Psoas muscle (tissue), 8 donors: Measurements from ENCODE around the gene CCDC183. TPM values are rescaled to one million over a fixed set of nuclear protein-coding genes. Genes with fewer than 3 reads are reported as not detected.
"Not testable (repeated sequence)": the region's sequence is repeated elsewhere in the genome, so short reads cannot be mapped to it uniquely, and the experiment has no call there.

Source experiments
- ATAC-seq, 4 donors: fragments of 200-7000 bp; cut with Tn5 transposase; one replicate each; pipeline ENCODE4 v1.9.1; 2020; ENCODE audit warnings: moderate library complexity in 3 of 4, mild to moderate bottlenecking in 2 of 4
- DNase-seq, 2 donors: peaks; one replicate each; pipeline ENCODE4 v3.0.0-alpha.2; 2020
- H3K27ac ChIP-seq: fragments of 200-600 bp; one replicate; pipeline ENCODE4 v1.8.0; 2022
- H3K27me3 ChIP-seq, 3 donors: fragments of 200-600 bp in 1 of 3; one replicate each; pipeline versions ENCODE4 v1.6.1 to v1.8.0; 2013 to 2022; ENCODE audit warnings: low read length in 2 of 3, mild to moderate bottlenecking in 2 of 3, moderate library complexity in 1 of 3; ENCODE audit not compliant: insufficient read depth in 3 of 3
- H3K36me3 ChIP-seq, 2 donors: fragments of 200-600 bp in 1 of 2; one replicate each; pipeline versions ENCODE4 v1.6.1 to v1.8.0; 2013 to 2022; ENCODE audit warnings: low read depth in 1 of 2, mild to moderate bottlenecking in 1 of 2, moderate library complexity in 1 of 2; ENCODE audit not compliant: insufficient read depth in 1 of 2
- H3K4me1 ChIP-seq: fragments of 200-600 bp; one replicate; pipeline ENCODE4 v1.8.0; 2022
- H3K4me3 ChIP-seq: fragments of 200-600 bp; one replicate; pipeline ENCODE4 v1.8.0; 2022; ENCODE audit warnings: mild to moderate bottlenecking
- H3K9me3 ChIP-seq: fragments of 200-600 bp; one replicate; pipeline ENCODE4 v1.8.0; 2022
- CTCF ChIP-seq: fragments of 200-600 bp; IDR thresholded peaks from one replicate; pipeline ENCODE4 v1.8.0; 2022; ENCODE audit warnings: antibody characterized with exemption
- WGBS, 3 donors: extraction: QIAGEN DNeasy Blood & Tissue Kit; methylation state at CpG; one replicate each; pipeline versions ENCODE4 v1.1.6 to v1.1.7; 2013; 5-methylcytosine and 5-hydroxymethylcytosine counted together
- intact Hi-C, 2 donors: fragments of 100-400 bp; cut with DNase I; formaldehyde crosslinking; loops; one replicate each; pipeline versions ENCODE4 v1.11.0 to v1.14.2; 2022
- polyA plus RNA-seq, 3 donors: library from polyadenylated mRNA; stranded (reverse); fragments of 200-250 nt; gene quantifications; one replicate each; pipeline ENCODE4 v1.2.3, GENCODE V29; 2013
- total RNA-seq, 4 donors: library from RNA; stranded (reverse); fragmentation: NEBNext Ultra II Directional in 2 of 4; extraction: Animal tissue kit (Norgen Biotek cat#: 25700) in 2 of 4; gene quantifications; one replicate each; pipeline versions ENCODE4 v1.2.1 to v1.2.4, GENCODE V29; 2021 to 2023
- donor health status: healthy with polysubstance abuse.
- donor health status: DM: no; HTN: no; CAD: no; lungs with moderate emphysema.
- donor health status: Bipolar disorder and iron deficiency.
- donor health status: healthy.
- donor health status: DM: yes; HTN: yes; CAD: no.
- donor health status: DM: no; HTN: no; CAD: no.
- donor health status: DM: no; HTN: no; CAD: no.
- donor health status: DM: yes; HTN: yes; CAD: no.

The CCDC183 gene
- total and polyA plus RNA-seq, 7 donors: 0.03 to 0.08 TPM; not detected in 5

- intact Hi-C loops: loop anchor here (1.0 to 10.0 kb wide), 3 partner anchors 247 to 277 kb away; no protein-coding TSS in a partner anchor
- no peak overlapping the region for H3K27ac ChIP-seq
- WGBS, 3 donors: 20 to 23% (median 21%) methylated on average over 21 of the region's 21 CpGs
- H3K9me3 ChIP-seq: no peaks in the 10 kb centered on the region
- TF ChIP-seq CTCF: peak; percentile 90
- no peak for ATAC-seq
- no peaks in the 10 kb centered on the region for H3K27me3 ChIP-seq
- H3K4me1 ChIP-seq: peaks cover 21% of the 10 kb centered on the region
- H3K4me3 ChIP-seq: no peak overlapping the region
- H3K36me3 ChIP-seq: peaks cover 0 to 4% of the 10 kb centered on the region in 2 donors
- DNase-seq: peak; percentile 55 to 77
These were observed 8.3 kb upstream of the CCDC183 start for GRCh38 chr9:136787690-136788400.

GRCh38 chr9:136788644-136789522 lies 7.3 kb upstream of the CCDC183 start:
- DNase-seq, H3K9me3 ChIP-seq, ATAC-seq, H3K27ac ChIP-seq, H3K27me3 ChIP-seq, H3K4me3 ChIP-seq, H3K36me3 ChIP-seq: not testable (repeated sequence)
- peaks cover 21% of the 10 kb centered on the region for H3K4me1 ChIP-seq
- intact Hi-C loops: loop anchor here (2.0 to 10.0 kb wide), 2 partner anchors 246 to 276 kb away; no protein-coding TSS in a partner anchor
- WGBS, 3 donors: 83 to 88% (median 87%) methylated on average over 27 of the region's 27 CpGs

DNA sequence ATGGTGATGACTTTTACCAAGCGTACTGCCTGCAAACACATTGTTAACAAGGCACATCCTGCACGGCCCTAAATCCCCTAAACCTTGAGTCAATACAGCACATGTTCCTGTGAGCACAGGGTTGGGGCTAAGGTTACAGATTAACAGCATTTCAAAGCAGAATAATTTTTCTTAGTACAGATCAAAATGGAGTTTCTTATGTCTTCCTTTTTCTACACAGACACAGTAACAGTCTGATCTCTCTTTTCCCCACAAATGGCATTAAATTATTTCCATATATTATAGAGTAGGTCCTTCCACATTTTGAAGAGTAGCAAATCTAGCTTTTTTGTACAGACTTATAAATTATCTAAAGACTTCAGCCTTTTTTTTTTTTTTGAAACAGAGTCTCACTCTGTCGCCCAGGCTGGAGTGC lies 6.6 kb upstream of the CCDC183 start:
- no peak for TF ChIP-seq CTCF
- DNase-seq (no peak), ATAC-seq (no peak)
- no peak overlapping the region for H3K4me3 ChIP-seq
- H3K27me3 ChIP-seq: no peaks in the 10 kb centered on the region
- peak overlapping the region; percentile 92 for H3K27ac ChIP-seq
- H3K36me3 ChIP-seq: peaks cover 0 to 10% of the 10 kb centered on the region in 2 donors
- intact Hi-C loops: loop anchor here (2.0 to 10.0 kb wide), 2 partner anchors 245 to 275 kb away; no protein-coding TSS in a partner anchor
- 80 to 92% (median 91%) methylated on average over 3 of the region's 3 CpGs for WGBS, 3 donors
- H3K9me3 ChIP-seq: no peaks in the 10 kb centered on the region
- H3K4me1 ChIP-seq: peaks cover 21% of the 10 kb centered on the region

DNA sequence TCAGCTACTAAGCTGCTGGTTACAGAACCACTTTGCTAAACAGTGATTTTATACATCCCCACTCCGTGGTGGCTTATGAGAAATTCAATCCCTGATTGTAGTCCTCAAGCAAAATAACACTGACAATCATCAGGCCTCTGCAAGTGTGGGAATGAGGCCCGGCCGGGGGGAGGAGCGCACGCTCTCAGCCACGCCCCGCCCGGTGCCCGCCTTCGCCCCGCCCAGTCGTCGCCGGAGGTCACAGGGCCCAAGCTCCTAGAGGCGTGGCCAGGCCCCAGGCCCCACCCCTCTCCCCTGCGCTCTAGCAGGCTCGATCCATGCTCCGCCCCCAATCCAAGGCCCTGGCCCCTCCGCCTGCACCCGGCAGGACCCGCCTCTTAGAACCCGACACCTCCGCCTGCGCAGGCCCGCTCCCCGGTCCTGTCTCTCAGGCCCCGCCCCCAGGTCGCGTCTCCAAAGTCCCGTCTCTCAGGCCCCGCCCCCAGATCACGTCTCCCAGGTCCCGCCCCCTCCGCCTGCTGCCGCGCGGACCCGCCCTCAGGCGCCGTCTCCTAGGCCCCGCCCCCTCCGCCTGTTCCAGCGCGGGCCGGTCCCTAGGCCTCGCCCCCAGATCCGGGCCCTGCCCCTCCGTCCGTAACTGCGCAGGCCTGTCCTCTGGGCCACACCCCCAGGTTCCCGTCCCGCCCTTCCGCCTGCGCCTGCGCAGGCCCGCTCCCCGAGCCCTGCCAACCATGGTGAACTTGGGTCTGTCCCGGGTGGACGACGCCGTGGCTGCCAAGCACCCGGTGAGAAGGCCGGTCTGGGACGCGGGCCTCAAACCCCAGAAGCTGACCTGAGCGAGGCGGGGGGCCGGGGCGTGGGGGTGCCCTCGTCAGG lies 5.3 kb upstream of the CCDC183 start, which contains the start of gene TMEM141:
TMEM141 (plus strand) TSS at position 705 of the 876 bp plus-strand sequence; CDS start at position 732, 27 bp downstream.
- DNase-seq: peak; percentile 100
- 0 to 1% (median 1%) methylated on average over 37 to 70 of the region's 70 CpGs for WGBS, 3 donors

More for the DNA sequence above, 5.3 kb upstream of the CCDC183 start, which contains the start of gene TMEM141:
- peak; percentile 91 to 94 (median 94) for ATAC-seq
- TF ChIP-seq CTCF: no peak
- intact Hi-C loops: loop anchor here in 1 of 2 donors (1.0 to 5.0 kb wide), 2 partner anchors 16 to 161 kb away; partner anchors contain the start of genes LCN12 and RABL6
- peak within 1 kb of the TSS; percentile 82 for H3K4me3 ChIP-seq
- H3K9me3 ChIP-seq: no peaks in the 10 kb centered on the region
- H3K4me1 ChIP-seq: peaks cover 21% of the 10 kb centered on the region
- H3K36me3 ChIP-seq: peaks cover 0 to 11% of the 10 kb centered on the region in 2 donors
- peak within 1 kb of the TSS; percentile 92 for H3K27ac ChIP-seq
- no peaks in the 10 kb centered on the region for H3K27me3 ChIP-seq
